Mucosa of rectum (tissue), 2 donors: Measurements from ENCODE around the gene LRRK1.

Source experiments
- H3K27ac ChIP-seq, 2 donors: one replicate each; pipeline ENCODE4 v1.7.0; 2013; ENCODE audit warnings: inconsistent platforms in 2 of 2, low read depth in 2 of 2, low read length in 2 of 2
- H3K27me3 ChIP-seq, 2 donors: one replicate each; pipeline ENCODE4 v1.7.0; 2013; ENCODE audit warnings: low read length in 2 of 2; ENCODE audit not compliant: control insufficient read depth in 2 of 2, insufficient read depth in 2 of 2
- H3K36me3 ChIP-seq, 2 donors: one replicate each; pipeline ENCODE4 v1.7.0; 2013; ENCODE audit warnings: low read length in 2 of 2; ENCODE audit not compliant: control insufficient read depth in 2 of 2, insufficient read depth in 2 of 2
- H3K4me1 ChIP-seq, 2 donors: one replicate each; pipeline ENCODE4 v1.7.0; 2013; ENCODE audit warnings: low read length in 2 of 2, mild to moderate bottlenecking in 1 of 2; ENCODE audit not compliant: control insufficient read depth in 2 of 2, insufficient read depth in 2 of 2
- H3K4me3 ChIP-seq, 2 donors: one replicate each; pipeline ENCODE4 v1.7.0; 2013; ENCODE audit warnings: low read length in 2 of 2
- H3K9ac ChIP-seq, 2 donors: one replicate each; pipeline ENCODE4 v1.7.0; 2013; ENCODE audit warnings: low read length in 2 of 2, low read depth in 1 of 2, mild to moderate bottlenecking in 1 of 2
- H3K9me3 ChIP-seq, 2 donors: one replicate each; pipeline ENCODE4 v1.7.0; 2013; ENCODE audit warnings: low read length in 2 of 2; ENCODE audit not compliant: control insufficient read depth in 2 of 2
- donor health status: healthy.
- donor health status: Normal muscosa, but diverticular disease.

LRRK1 gene

DNA sequence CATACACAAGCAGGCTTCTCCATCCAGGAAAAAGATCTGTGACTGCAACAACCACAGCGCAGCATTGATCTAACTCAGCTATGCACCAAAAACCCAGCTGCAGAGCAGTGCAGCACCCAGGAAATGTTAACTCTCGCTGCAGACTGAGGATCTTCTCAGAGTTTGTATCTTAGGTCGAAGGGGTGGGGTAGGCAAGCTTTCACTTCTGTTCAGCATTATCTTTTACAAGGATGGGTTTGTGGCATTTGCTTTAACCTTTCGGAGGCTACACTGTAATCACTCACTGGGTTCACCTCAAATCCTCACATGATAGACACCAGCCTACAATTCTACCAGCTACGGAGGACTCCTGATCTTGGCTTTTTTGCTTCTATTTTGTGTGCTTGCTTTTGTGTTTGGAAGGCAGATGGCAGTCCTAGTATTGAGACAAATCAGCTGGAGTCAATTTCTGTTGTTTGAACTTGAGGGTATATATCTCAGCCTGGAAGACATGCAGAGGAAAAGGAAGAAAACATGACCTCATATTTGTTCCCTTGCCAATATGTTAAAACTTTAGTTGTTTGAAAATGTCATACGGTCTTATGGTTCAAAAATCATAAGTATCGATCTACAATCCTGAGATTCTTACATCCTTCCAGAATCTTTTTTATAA, 25.2 kb downstream of the LRRK1 start:
- H3K36me3 ChIP-seq, result peaks cover 0 to 7% of the 10 kb centered on the region in 2 donors
- no peaks in the 10 kb centered on the region for H3K27me3 ChIP-seq
- H3K9ac ChIP-seq, result no peak overlapping the region
- H3K4me3 ChIP-seq, result no peak overlapping the region
- H3K9me3 ChIP-seq, result no peaks in the 10 kb centered on the region
- H3K27ac ChIP-seq, result peak overlapping the region in 1 of 2 donors; percentile 10
- H3K4me1 ChIP-seq, result peaks cover 2 to 5% of the 10 kb centered on the region in 2 donors

GRCh38 chr15:100944986-100945385, 25.8 kb downstream of the LRRK1 start:
- peaks cover 2 to 5% of the 10 kb centered on the region in 2 donors for H3K4me1 ChIP-seq
- peaks cover 0 to 5% of the 10 kb centered on the region in 2 donors for H3K36me3 ChIP-seq
- H3K27me3 ChIP-seq, result no peaks in the 10 kb centered on the region
- H3K9me3 ChIP-seq, result no peaks in the 10 kb centered on the region
- H3K4me3 ChIP-seq, result no peak overlapping the region
- no peak overlapping the region for H3K27ac ChIP-seq
- H3K9ac ChIP-seq, result no peak overlapping the region

GRCh38 chr15:100947760-100948429, 28.7 kb downstream of the LRRK1 start:
- Histone ChIP-seq H3K36me3 (peaks cover 0 to 2% of the 10 kb centered on the region in 2 donors), H3K9ac (peak overlapping the region in 1 of 2 donors; percentile 8)

GRCh38 chr15:100948430-100948762, 29.2 kb downstream of the LRRK1 start:
- peak overlapping the region in 1 of 2 donors; percentile 28 for H3K27ac ChIP-seq
- no peaks in the 10 kb centered on the region for H3K27me3 ChIP-seq
- peaks cover 0 to 2% of the 10 kb centered on the region in 2 donors for H3K36me3 ChIP-seq
- peaks cover 2 to 5% of the 10 kb centered on the region in 2 donors for H3K4me1 ChIP-seq
- H3K9me3 ChIP-seq, result no peaks in the 10 kb centered on the region
- H3K9ac ChIP-seq, result no peak overlapping the region
- peak overlapping the region in 1 of 2 donors; percentile 28 for H3K4me3 ChIP-seq

More at GRCh38 chr15:100947760-100948429, 28.7 kb downstream of the LRRK1 start:
- Histone ChIP-seq H3K27me3 (no peaks in the 10 kb centered on the region), H3K9me3 (no peaks in the 10 kb centered on the region), H3K27ac (peak overlapping the region in 1 of 2 donors; percentile 28), H3K4me1 (peaks cover 2 to 5% of the 10 kb centered on the region in 2 donors), H3K4me3 (peak overlapping the region in 1 of 2 donors; percentile 28)

GRCh38 chr15:100949691-100950090, 30.5 kb downstream of the LRRK1 start:
- Histone ChIP-seq H3K27ac (no peak overlapping the region), H3K4me1 (peaks cover 0 to 5% of the 10 kb centered on the region in 2 donors), H3K4me3 (no peak overlapping the region), H3K9me3 (no peaks in the 10 kb centered on the region), H3K27me3 (no peaks in the 10 kb centered on the region), H3K9ac (no peak overlapping the region), H3K36me3 (peaks cover 0 to 2% of the 10 kb centered on the region in 2 donors)

GRCh38 chr15:100951965-100952364, 32.8 kb downstream of the LRRK1 start:
- Histone ChIP-seq H3K27me3 (no peaks in the 10 kb centered on the region), H3K27ac (no peak overlapping the region), H3K9ac (no peak overlapping the region), H3K36me3 (peaks cover 0 to 2% of the 10 kb centered on the region in 2 donors), H3K4me1 (peaks cover 0 to 5% of the 10 kb centered on the region in 2 donors), H3K9me3 (no peaks in the 10 kb centered on the region), H3K4me3 (no peak overlapping the region)

DNA sequence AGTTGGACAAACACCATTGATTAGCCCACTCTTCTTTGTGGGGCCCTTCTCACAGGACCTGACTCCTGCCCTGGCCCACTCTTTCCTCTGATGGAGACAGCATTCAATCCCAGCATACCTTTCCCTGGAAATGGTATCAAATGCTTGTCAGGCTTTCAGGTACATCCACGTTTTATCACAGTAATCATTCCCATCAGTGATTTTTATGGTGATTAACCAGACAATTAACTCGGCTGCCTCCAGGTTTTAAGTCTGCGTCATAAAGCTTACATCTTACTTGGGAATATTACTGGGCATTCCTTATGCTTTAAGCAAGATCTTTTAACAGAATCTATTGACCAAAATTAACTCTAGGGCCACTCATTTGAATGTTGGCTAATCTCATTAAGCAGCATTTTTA, 33.4 kb downstream of the LRRK1 start:
- no peak overlapping the region for H3K27ac ChIP-seq
- H3K9ac ChIP-seq, result no peak overlapping the region
- H3K4me3 ChIP-seq, result no peak overlapping the region
- H3K27me3 ChIP-seq, result no peaks in the 10 kb centered on the region
- H3K36me3 ChIP-seq, result peaks cover 0 to 2% of the 10 kb centered on the region in 2 donors
- H3K4me1 ChIP-seq, result peaks cover 0 to 5% of the 10 kb centered on the region in 2 donors
- H3K9me3 ChIP-seq, result no peaks in the 10 kb centered on the region

GRCh38 chr15:100958326-100959065, 39.3 kb downstream of the LRRK1 start:
- H3K36me3 ChIP-seq, result peaks cover under 1 to 4% of the 10 kb centered on the region in 2 donors
- no peaks in the 10 kb centered on the region for H3K4me1 ChIP-seq
- H3K4me3 ChIP-seq, result no peak overlapping the region
- no peak overlapping the region for H3K27ac ChIP-seq
- no peaks in the 10 kb centered on the region for H3K9me3 ChIP-seq
- H3K27me3 ChIP-seq, result no peaks in the 10 kb centered on the region
- H3K9ac ChIP-seq, result no peak overlapping the region

DNA sequence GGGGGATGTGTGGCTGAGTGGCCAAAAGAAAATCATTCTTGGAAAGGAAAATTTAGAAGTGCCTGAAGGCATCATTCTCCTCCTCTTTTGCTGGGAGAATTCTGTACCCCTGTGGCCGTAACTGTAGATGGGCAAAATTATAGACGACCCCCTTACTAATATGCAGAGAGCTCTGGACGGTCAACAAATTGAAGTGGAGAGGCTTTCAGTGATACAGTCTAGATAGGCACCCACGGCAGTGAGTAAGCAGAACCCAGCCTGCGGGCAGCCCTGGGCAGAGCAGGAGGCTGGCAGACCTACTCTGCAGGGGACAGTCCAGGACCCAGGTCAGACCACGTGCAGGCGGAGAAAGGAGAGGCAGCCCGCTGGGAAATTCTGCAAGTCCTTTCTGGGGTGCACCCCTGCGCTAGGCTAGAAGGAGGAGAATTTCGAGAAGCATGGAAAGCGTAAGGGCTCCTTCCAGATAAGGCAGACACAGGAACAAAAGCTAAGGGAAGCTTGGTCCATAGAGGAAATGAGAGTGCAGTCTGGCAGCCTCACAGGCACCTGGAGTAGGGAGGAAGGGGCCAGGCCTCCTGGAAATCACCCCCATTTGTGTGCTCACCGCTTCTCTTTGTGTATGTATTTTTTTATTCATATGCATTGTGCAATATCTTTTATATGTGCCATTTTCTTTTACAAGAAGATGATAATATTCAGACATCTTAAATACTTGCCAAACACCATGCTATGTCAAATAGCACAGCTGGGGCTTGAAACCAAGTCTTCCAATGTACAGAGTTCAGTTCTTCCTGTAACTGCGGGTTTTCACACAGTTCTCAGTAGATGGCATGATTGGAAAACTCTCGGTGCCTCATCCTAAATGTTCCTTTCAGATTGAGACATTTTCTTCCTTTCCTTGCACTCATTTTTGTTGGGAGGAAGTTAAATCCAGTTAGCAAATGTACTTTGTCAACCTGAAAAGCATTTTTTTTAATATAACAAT, 40.2 kb downstream of the LRRK1 start:
- peaks cover 2 to 7% of the 10 kb centered on the region in 2 donors for H3K36me3 ChIP-seq
- H3K27me3 ChIP-seq, result no peaks in the 10 kb centered on the region
- no peaks in the 10 kb centered on the region for H3K9me3 ChIP-seq
- H3K4me1 ChIP-seq, result no peaks in the 10 kb centered on the region
- H3K27ac ChIP-seq, result no peak overlapping the region
- no peak overlapping the region for H3K4me3 ChIP-seq
- H3K9ac ChIP-seq, result no peak overlapping the region
